IMR-90 (cell line): ENCODE measurements around the gene RAB3GAP2. TPM values are rescaled to one million over a fixed set of nuclear protein-coding genes. Genes with fewer than 3 reads are reported as not detected.
"Not testable (repeated sequence)": the region's sequence is repeated elsewhere in the genome, so short reads cannot be mapped to it uniquely, and the experiment has no call there.

Experiments
- ATAC-seq: fragments of 200-7000 bp; cut with Tn5 transposase; 2 replicates; pipeline ENCODE4 v1.9.1; 2020; ENCODE audit warnings: low read depth, mild to moderate bottlenecking, moderate library complexity
- BruUV-seq: library from RNA; stranded (reverse); fragments of 400-500 nt; replicated peaks from 2 replicates; lab custom pipeline; 2021; lab: Mats Ljungman, UMichigan
- CTCF ChIA-PET: fragments of 300-600 bp; formaldehyde crosslinking; extraction: SDS; loops from one replicate; lab custom pipeline; 2021; ENCODE audit warnings: antibody characterized with exemption; lab: Yijun Ruan, JAX
- POLR2A ChIA-PET: fragments of 300-600 bp; sonication (Branson Sonifier 250); formaldehyde crosslinking; loops from one replicate; lab custom pipeline; 2022; ENCODE audit warnings: antibody characterized with exemption; ENCODE audit not compliant: unreplicated experiment; lab: Charles Lee
- DNase-seq: peaks from one replicate; pipeline ENCODE4 v3.0.0; 2013
- H2AFZ ChIP-seq: replicated peaks from 2 replicates; pipeline ENCODE3; 2013; ENCODE audit warnings: low read length, mild to moderate bottlenecking; ENCODE audit not compliant: poor library complexity
- H2AK5ac ChIP-seq: 2 replicates; pipeline ENCODE4 v1.6.1; 2013; ENCODE audit warnings: low read depth, low read length, inconsistent platforms
- H2AK9ac ChIP-seq: replicated peaks from 2 replicates; pipeline ENCODE3; 2013; ENCODE audit warnings: mild to moderate bottlenecking, low read depth, low read length, moderate library complexity; ENCODE audit not compliant: poor library complexity
- H2BK120ac ChIP-seq: 2 replicates; pipeline ENCODE4 v1.6.1; 2013; ENCODE audit warnings: low read depth, low read length, inconsistent platforms
- H2BK15ac ChIP-seq: 3 replicates; pipeline ENCODE4 v1.6.1; 2013; ENCODE audit warnings: low read depth, low read length, inconsistent platforms
- H2BK20ac ChIP-seq: 2 replicates; pipeline ENCODE4 v1.6.1; 2013; ENCODE audit warnings: low read depth, mild to moderate bottlenecking, inconsistent platforms, low read length, moderate library complexity
- H2BK5ac ChIP-seq: 2 replicates; pipeline ENCODE4 v1.6.1; 2013; ENCODE audit warnings: mild to moderate bottlenecking, low read depth, low read length, inconsistent platforms; ENCODE audit not compliant: poor library complexity, severe bottlenecking
- H3K14ac ChIP-seq: replicated peaks from 2 replicates; pipeline ENCODE4 v1.6.1; 2013; ENCODE audit warnings: low read depth, low read length, inconsistent platforms
- H3K18ac ChIP-seq: 2 replicates; pipeline ENCODE4 v1.6.1; 2013; ENCODE audit warnings: low read depth, low read length, control low read depth
- H3K23ac ChIP-seq: 2 replicates; pipeline ENCODE4 v1.6.1; 2013; ENCODE audit warnings: low read depth, low read length, inconsistent platforms
- H3K27ac ChIP-seq: 2 replicates; pipeline ENCODE4 v1.5.1; 2013; ENCODE audit warnings: mild to moderate bottlenecking, control low read depth, low read length; ENCODE audit not compliant: insufficient read depth
- H3K27me3 ChIP-seq: 2 replicates; pipeline ENCODE4 v1.6.1; 2013; ENCODE audit warnings: low read length; ENCODE audit not compliant: control insufficient read depth, insufficient read depth
- H3K36me3 ChIP-seq: 2 replicates; pipeline ENCODE4 v1.6.1; 2013; ENCODE audit warnings: low read length, mixed read lengths; ENCODE audit not compliant: control insufficient read depth, insufficient read depth
- H3K4ac ChIP-seq: 2 replicates; pipeline ENCODE4 v1.6.1; 2013; ENCODE audit warnings: low read depth, low read length, inconsistent platforms
- H3K4me1 ChIP-seq: 2 replicates; pipeline ENCODE4 v1.6.1; 2013; ENCODE audit warnings: low read length, mixed read lengths; ENCODE audit not compliant: control insufficient read depth, insufficient read depth
- H3K4me2 ChIP-seq: 2 replicates; pipeline ENCODE4 v1.6.1; 2013; ENCODE audit warnings: low read depth, mild to moderate bottlenecking, control low read depth, low read length, moderate library complexity
- H3K4me3 ChIP-seq: 2 replicates; pipeline ENCODE4 v1.5.1; 2013; ENCODE audit warnings: low read depth, mild to moderate bottlenecking, control low read depth, low read length, moderate library complexity; ENCODE audit not compliant: insufficient read depth
- H3K56ac ChIP-seq: 2 replicates; pipeline ENCODE4 v1.6.1; 2013; ENCODE audit warnings: low read length, inconsistent platforms; ENCODE audit not compliant: insufficient read depth; ENCODE audit errors: extremely low read depth
- H3K79me1 ChIP-seq, 2 experiments: 2 replicates each; pipeline ENCODE4 v1.6.1; 2013; ENCODE audit warnings: low read length in 2 of 2, inconsistent platforms in 1 of 2, low read depth in 1 of 2
- H3K9ac ChIP-seq: 2 replicates; pipeline ENCODE4 v1.6.1; 2013; ENCODE audit warnings: low read depth, low read length, control low read depth
- H3K9me1 ChIP-seq: 2 replicates; pipeline ENCODE4 v1.6.1; 2013; ENCODE audit warnings: low read length, inconsistent platforms; ENCODE audit not compliant: insufficient read depth
- H3K9me3 ChIP-seq: 2 replicates; pipeline ENCODE4 v1.6.1; 2013; ENCODE audit warnings: low read length; ENCODE audit not compliant: control insufficient read depth, insufficient read depth
- H4K20me1 ChIP-seq: 2 replicates; pipeline ENCODE4 v1.6.1; 2013; ENCODE audit warnings: low read length, inconsistent platforms; ENCODE audit not compliant: insufficient read depth
- H4K5ac ChIP-seq: 2 replicates; pipeline ENCODE4 v1.6.1; 2013; ENCODE audit warnings: mild to moderate bottlenecking, low read depth, low read length, control low read depth
- H4K8ac ChIP-seq, 2 experiments: 2 replicates each; pipeline ENCODE4 v1.6.1; 2013; ENCODE audit warnings: low read depth in 2 of 2, low read length in 2 of 2, control low read depth in 1 of 2, inconsistent platforms in 1 of 2
- H4K91ac ChIP-seq: 2 replicates; pipeline ENCODE4 v1.6.1; 2013; ENCODE audit warnings: low read depth, low read length, inconsistent platforms; ENCODE audit not compliant: insufficient read depth
- WGBS, 2 experiments: methylation state at CpG; one replicate each; pipeline versions ENCODE4 v1.1.5 to v1.1.7; 2013; ENCODE audit warnings: missing lambda C conversion rate in 2 of 2; ENCODE audit not compliant: insufficient read length in 1 of 2; ENCODE audit errors: extremely low coverage in 2 of 2; 5-methylcytosine and 5-hydroxymethylcytosine counted together
- dilution Hi-C: fragments of 300-500 bp; cut with HindIII; formaldehyde crosslinking; loops from one replicate; pipeline ENCODE4 v1.14.3; 2018; ENCODE audit warnings: low sequenced_read_pairs; ENCODE audit not compliant: unreplicated experiment
- in situ Hi-C: fragments of 300-500 bp; cut with MboI; formaldehyde crosslinking; loops from 3 replicates; pipeline ENCODE4 v1.14.3; 2019; ENCODE audit warnings: low sequenced_read_pairs, inconsistent platforms, mixed read lengths
- intact Hi-C: fragments of 100-400 bp; cut with micrococcal nuclease; formaldehyde crosslinking; loops from 2 replicates; pipeline ENCODE4 v1.10.0; 2022
- polyA plus RNA-seq, 3 experiments: library from polyadenylated mRNA; depleted of rRNA; stranded (reverse); fragments of >200 nt; gene quantifications; 2 replicates each; pipeline ENCODE4 v1.2.3, GENCODE V29; 2012; ENCODE audit warnings: low replicate concordance in 1 of 3
- total RNA-seq: library from RNA; depleted of rRNA; stranded (reverse); fragments of >200 nt; gene quantifications from 2 replicates; pipeline ENCODE4 v1.2.3, GENCODE V29; 2012

The RAB3GAP2 gene
- total and polyA plus RNA-seq, 2 of the 4 experiments (the other 2 are of a cell fraction) = 12.3 to 37.8 TPM

- H3K18ac ChIP-seq, H3K23ac ChIP-seq, in situ Hi-C loops, H3K9ac ChIP-seq, H2AK9ac ChIP-seq, H3K79me1 ChIP-seq, DNase-seq, ATAC-seq, H3K14ac ChIP-seq, dilution Hi-C loops, H2BK20ac ChIP-seq, H3K4me2 ChIP-seq, H3K27ac ChIP-seq, CTCF ChIA-PET, H2BK120ac ChIP-seq, H3K9me3 ChIP-seq, H3K4me1 ChIP-seq, BruUV-seq, H3K27me3 ChIP-seq, H4K5ac ChIP-seq, H2AK5ac ChIP-seq, H4K20me1 ChIP-seq, H3K4me3 ChIP-seq, H2AFZ ChIP-seq, H4K8ac ChIP-seq, H2BK15ac ChIP-seq, H4K91ac ChIP-seq, intact Hi-C loops, H3K56ac ChIP-seq, H2BK5ac ChIP-seq, POLR2A ChIA-PET, H3K9me1 ChIP-seq, H3K4ac ChIP-seq: not testable (repeated sequence)
- H3K36me3 ChIP-seq = peaks cover 30% of the 10 kb centered on the region
- WGBS, 2 experiments = no CpG with 5 or more reads among the region's 6 CpGs
Observed at GRCh38 chr1:220110473-220110872, 161.8 kb downstream of the RAB3GAP2 start.
